Suppressor macrophage treated with lipopolysaccharide for 4 hours (primary cell): ENCODE measurements around the gene HTR4.
"Not testable (repeated sequence)": the region's sequence is repeated elsewhere in the genome, so short reads cannot be mapped to it uniquely, and the experiment has no call there.

Experiments
- DNase-seq: peaks from one replicate; pipeline ENCODE4 v3.0.0-alpha.2; 2020

HTR4 gene

GRCh38 chr5:148468746-148469145 lies 185.6 kb downstream of the HTR4 start:
- not testable (repeated sequence) for DNase-seq

GRCh38 chr5:148467958-148468357 lies 186.4 kb downstream of the HTR4 start:
- no peak for DNase-seq

- DNase-seq = peak; percentile 13
Observed at GRCh38 chr5:148466236-148466580, 188.1 kb downstream of the HTR4 start.

- DNase-seq = peak; percentile 53
Observed at GRCh38 chr5:148465381-148466235, 188.7 kb downstream of the HTR4 start.

GRCh38 chr5:148459669-148460068 lies 194.7 kb downstream of the HTR4 start:
- DNase-seq = no peak

- DNase-seq = no peak
Observed at GRCh38 chr5:148458036-148458888, 196.1 kb downstream of the HTR4 start.

GRCh38 chr5:148457183-148457620 lies 197.1 kb downstream of the HTR4 start:
- DNase-seq = peak; percentile 33

- no peak for DNase-seq
Observed at GRCh38 chr5:148455185-148455584, 199.1 kb downstream of the HTR4 start.

GRCh38 chr5:148454576-148454975 lies 199.8 kb downstream of the HTR4 start:
- DNase-seq = no peak

GRCh38 chr5:148452499-148453193 lies 201.7 kb downstream of the HTR4 start:
- DNase-seq = no peak

- no peak for DNase-seq
Observed at GRCh38 chr5:148446611-148447010, 207.7 kb downstream of the HTR4 start.

GRCh38 chr5:148445578-148445977 lies 208.7 kb downstream of the HTR4 start:
- DNase-seq = no peak

GRCh38 chr5:148443998-148444397 lies 210.3 kb downstream of the HTR4 start:
- peak; percentile 76 for DNase-seq

GRCh38 chr5:148443241-148443640 lies 211.1 kb downstream of the HTR4 start:
- no peak for DNase-seq

GRCh38 chr5:148438933-148439332 lies 215.4 kb downstream of the HTR4 start:
- DNase-seq = no peak

GRCh38 chr5:148437249-148437648 lies 217.1 kb downstream of the HTR4 start:
- peak; percentile 76 for DNase-seq

GRCh38 chr5:148436029-148436428 lies 218.3 kb downstream of the HTR4 start:
- no peak for DNase-seq

GRCh38 chr5:148433826-148434225 lies 220.5 kb downstream of the HTR4 start:
- no peak for DNase-seq
